Measurements from ENCODE around the gene SUGCT.

The SUGCT gene

DNA sequence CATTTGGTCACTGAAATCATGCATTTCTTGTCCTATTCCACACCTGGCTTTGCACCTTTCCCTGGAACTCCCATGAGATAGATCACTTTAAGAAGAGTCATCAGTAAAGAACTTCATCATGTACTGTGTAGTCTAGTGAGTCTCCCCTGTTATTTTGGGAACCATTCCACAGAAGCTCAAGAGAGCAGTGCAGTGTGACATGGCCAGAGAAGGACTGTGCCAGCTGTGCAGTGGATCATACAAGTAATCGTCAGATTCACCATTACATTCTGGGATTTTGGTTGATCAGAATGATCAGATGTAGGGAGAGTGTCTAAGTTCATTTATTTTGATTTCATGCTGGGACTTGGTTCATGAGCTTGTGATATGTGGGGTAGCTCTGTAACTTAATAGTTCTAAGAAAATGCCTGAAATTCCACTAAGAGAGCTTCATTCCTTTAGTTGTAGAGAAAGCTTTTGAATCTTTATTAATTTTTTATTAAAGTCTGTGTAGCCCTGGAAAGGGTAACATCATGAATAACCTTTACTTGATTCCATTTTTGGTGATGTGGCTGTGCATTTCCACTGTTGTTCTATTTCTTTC is 166.8 kb downstream of the SUGCT start:
- TF ChIP-seq NFIC (IDR thresholded peaks at IDR 0.05) (no peak), EGR1 (IDR thresholded peaks at IDR 0.05) (no peak), RAD21 (IDR thresholded peaks at IDR 0.05; ENCODE audit: low read depth) (no peak), TAF1 (IDR thresholded peaks at IDR 0.05; ENCODE audit: low read depth) (no peak), ZBTB7A (IDR thresholded peaks at IDR 0.05; ENCODE audit: low read depth) (no peak), TCF12 (IDR thresholded peaks at IDR 0.05; ENCODE audit: low read depth) (no peak), YY1 (IDR thresholded peaks at IDR 0.05; ENCODE audit: low read depth) (no peak), FOXM1 (IDR thresholded peaks at IDR 0.05; ENCODE audit: borderline replicate concordance, low read depth) (no peak), CEBPB (IDR thresholded peaks at IDR 0.05) (no peak)
- TF ChIP-seq, protein P1, sequence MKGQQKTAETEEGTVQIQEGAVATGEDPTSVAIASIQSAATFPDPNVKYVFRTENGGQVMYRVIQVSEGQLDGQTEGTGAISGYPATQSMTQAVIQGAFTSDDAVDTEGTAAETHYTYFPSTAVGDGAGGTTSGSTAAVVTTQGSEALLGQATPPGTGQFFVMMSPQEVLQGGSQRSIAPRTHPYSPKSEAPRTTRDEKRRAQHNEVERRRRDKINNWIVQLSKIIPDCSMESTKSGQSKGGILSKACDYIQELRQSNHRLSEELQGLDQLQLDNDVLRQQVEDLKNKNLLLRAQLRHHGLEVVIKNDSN (IDR thresholded peaks at IDR 0.05): no peak
- TF ChIP-seq, protein P2, sequence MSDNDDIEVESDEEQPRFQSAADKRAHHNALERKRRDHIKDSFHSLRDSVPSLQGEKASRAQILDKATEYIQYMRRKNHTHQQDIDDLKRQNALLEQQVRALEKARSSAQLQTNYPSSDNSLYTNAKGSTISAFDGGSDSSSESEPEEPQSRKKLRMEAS (IDR thresholded peaks at IDR 0.05): no peak

DNA sequence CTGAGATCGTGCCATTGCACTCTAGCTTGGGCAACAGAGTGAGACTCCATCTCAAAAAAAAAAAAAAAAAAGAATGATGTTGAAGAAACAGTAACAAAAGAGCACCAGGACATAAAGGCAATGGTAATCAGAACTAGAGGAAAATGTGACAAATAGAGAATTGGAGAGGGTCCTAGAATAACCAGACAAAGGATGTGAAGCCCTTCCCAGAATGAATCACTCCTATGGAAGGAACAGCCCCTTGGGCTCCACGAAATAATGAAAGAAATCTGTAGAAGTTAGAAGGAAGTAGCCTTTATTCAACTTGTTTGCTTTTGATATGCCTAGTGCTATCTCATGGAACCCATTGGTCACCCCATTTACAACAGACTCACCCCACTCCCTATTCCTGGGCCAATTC is 169.2 kb downstream of the SUGCT start:
- no peak for TF ChIP-seq NFIC (IDR thresholded peaks at IDR 0.05)
- TF ChIP-seq FOXM1 (IDR thresholded peaks at IDR 0.05; ENCODE audit: borderline replicate concordance, low read depth): no peak
- TF ChIP-seq EP300 (IDR thresholded peaks at IDR 0.05; ENCODE audit: borderline replicate concordance): no peak
- TF ChIP-seq ZBTB7A (IDR thresholded peaks at IDR 0.05; ENCODE audit: low read depth): no peak
- TF ChIP-seq EGR1 (IDR thresholded peaks at IDR 0.05): no peak
- TF ChIP-seq TEAD4 (IDR thresholded peaks at IDR 0.05): no peak
- no peak for TF ChIP-seq YY1 (IDR thresholded peaks at IDR 0.05; ENCODE audit: low read depth)
- TF ChIP-seq REST (IDR thresholded peaks at IDR 0.05; ENCODE audit: low read depth): no peak

- TF ChIP-seq, protein P1 (IDR thresholded peaks at IDR 0.05): no peak
- TF ChIP-seq ZBTB7A (IDR thresholded peaks at IDR 0.05; ENCODE audit: low read depth) (no peak), REST (IDR thresholded peaks at IDR 0.05; ENCODE audit: low read depth) (no peak)
These were observed 170.4 kb downstream of the SUGCT start for GRCh38 chr7:40305229-40305628.

DNA sequence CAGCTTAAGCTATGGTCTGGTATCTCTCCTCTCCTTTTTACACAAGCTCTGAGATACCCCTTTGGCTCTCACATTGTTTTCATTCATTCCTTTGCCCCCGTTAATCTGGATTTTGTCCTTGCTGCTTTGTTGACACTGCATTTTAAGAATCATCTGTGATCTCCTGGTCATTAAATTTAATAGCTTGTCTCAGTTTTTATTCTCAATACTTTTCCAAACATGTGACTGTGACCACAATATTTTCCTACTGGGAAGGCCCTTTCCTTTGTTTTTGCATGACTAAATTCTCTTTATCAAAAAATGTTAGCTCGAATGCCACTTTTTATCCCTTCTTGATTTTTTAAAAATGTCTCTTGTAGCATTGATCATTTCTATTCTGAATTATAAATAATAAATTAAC is 171.2 kb downstream of the SUGCT start:
- no peak for TF ChIP-seq YY1 (IDR thresholded peaks at IDR 0.05; ENCODE audit: low read depth)
- no peak for TF ChIP-seq REST (IDR thresholded peaks at IDR 0.05; ENCODE audit: low read depth)
- no peak for TF ChIP-seq NFIC (IDR thresholded peaks at IDR 0.05)
- no peak for TF ChIP-seq EP300 (IDR thresholded peaks at IDR 0.05; ENCODE audit: borderline replicate concordance)
- no peak for TF ChIP-seq RAD21 (IDR thresholded peaks at IDR 0.05; ENCODE audit: low read depth)
- TF ChIP-seq CREB1 (IDR thresholded peaks at IDR 0.05; ENCODE audit: low read depth): no peak
- no peak for TF ChIP-seq TEAD4 (IDR thresholded peaks at IDR 0.05)
- TF ChIP-seq CEBPB (IDR thresholded peaks at IDR 0.05): no peak
- TF ChIP-seq TCF12 (IDR thresholded peaks at IDR 0.05; ENCODE audit: low read depth): no peak
- TF ChIP-seq, protein P2 (IDR thresholded peaks at IDR 0.05): no peak
- TF ChIP-seq, protein P1 (IDR thresholded peaks at IDR 0.05): no peak
- no peak for TF ChIP-seq FOXM1 (IDR thresholded peaks at IDR 0.05; ENCODE audit: borderline replicate concordance, low read depth)

Measured in Ishikawa (cell line).